Cerebellar nuclear complex (tissue), 1 donor: ENCODE results near the gene ZNF468.
"Not testable (repeated sequence)": the region's sequence is repeated elsewhere in the genome, so short reads cannot be mapped to it uniquely, and the experiment has no call there.

ENCODE experiments used
- DNase-seq, 2 experiments: peaks; one replicate each; lab custom pipeline; 2025; lab: John Stamatoyannopoulos, UW

Gene ZNF468

GRCh38 chr19:52825765-52826164 lies 31.7 kb downstream of the ZNF468 start:
- no peak for DNase-seq

GRCh38 chr19:52823676-52824075 lies 33.7 kb downstream of the ZNF468 start:
- DNase-seq = peak; percentile 57 to 76

GRCh38 chr19:52821204-52821960 lies 36.0 kb downstream of the ZNF468 start, which contains the start of gene ZNF28:
ZNF28 (minus strand) TSS chr19:52821633; CDS start chr19:52817958, 3,675 bp downstream.
- peak in 1 of 2 experiments; percentile 41 for DNase-seq

DNA sequence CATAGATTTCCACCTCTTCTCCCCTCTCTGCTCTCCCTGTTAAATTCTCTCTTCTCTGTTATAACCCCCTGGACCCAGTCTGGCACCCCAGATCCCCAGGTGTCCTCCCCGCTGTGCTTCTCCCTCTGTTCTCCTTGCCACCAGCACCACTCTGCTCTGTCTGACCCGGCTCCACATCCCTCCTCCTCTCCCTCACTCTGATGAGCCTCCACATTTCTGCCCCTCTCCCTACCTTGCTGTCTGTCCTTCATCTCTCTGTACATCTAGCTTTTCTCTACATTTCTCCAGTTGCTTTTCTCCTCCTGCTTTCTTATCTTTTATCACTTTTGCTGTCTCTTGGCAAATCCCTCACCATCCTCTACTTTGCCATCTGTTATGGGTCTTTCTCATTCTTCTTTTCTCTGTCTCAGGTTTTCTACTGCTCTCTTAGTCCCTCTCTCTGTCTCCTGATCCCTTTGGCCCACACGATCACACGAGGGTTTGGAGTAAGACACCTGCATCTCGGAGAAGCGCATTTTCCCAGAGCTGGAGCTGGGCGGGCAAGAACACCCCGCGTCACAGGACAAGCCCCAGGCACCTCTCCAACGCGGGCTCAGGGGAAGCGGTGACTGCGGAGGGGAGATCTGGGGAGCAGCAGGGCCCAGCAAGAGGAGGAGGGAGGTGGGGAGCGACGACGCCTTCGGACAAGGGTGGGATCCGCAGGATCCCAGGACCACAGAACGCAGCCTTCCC lies 36.8 kb downstream of the ZNF468 start:
- not testable (repeated sequence) for DNase-seq

DNA sequence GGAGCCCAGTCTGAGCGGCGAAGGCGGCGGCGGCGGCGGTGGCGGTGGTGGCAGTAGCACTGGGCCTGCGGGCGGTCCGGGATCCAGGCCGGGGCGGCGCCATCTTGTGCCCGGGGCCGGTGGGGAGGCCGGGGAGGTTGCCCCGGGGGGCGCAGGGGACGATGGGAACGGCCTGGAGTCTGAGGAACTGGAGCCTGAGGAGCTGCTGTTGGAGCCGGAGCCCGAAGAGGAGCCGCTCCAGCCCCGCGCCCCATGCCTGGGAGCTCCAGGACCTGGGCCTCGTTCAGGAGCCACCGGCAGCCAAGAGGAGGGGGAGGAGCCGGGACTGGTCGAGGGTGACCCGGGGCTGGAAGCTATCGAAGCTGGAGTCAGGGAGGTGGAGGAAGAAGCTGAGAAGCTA lies 47.6 kb downstream of the ZNF468 start:
- no peak for DNase-seq

DNA sequence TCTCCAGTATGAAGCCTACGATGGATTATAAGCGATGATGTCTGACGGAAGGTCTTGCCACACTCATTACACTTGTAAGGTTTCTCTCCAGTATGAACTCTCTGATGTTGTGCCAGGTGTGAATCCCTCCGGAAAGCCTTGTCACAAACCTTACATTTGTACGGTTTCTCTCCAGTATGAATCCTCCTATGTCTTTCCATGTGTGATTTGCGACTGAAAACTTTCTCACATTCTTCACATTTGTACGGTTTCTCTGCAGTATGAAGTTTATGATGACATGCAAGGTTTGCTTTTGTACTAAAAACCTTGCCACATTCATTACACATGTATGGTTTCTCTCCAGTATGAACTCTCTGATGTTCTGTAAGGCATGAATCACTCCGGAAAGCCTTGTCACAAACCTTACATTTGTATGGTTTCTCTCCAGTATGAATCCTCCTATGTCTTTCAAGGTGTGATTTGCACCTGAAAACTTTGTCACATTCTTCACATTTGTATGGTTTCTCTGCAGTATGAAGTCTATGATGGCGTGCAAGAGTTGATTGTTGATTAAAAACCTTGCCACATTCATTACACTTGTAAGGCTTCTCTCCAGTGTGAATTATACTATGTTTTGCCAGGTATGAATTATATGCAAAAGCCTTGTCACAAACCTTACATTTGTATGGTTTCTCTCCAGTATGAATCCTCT lies 57.3 kb downstream of the ZNF468 start:
- DNase-seq = not testable (repeated sequence)

DNA sequence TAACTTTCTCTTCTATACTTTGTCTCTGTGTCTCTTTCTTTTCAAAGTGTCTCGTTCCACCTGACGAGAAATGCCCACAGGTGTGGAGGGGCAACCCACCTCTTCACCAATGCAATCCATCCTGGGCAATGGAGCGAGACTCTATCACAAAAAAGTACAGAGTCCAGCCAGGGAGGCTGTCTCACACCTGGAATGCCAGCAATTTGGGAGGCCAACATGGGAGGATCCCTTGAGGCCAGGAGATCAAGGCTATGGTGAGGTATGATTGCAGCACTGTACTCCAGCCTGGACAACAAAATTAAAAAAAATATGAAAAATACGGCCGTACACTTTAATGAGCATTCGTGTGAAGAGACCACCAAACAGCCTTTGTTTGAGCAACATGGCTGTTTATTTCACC lies 68.0 kb downstream of the ZNF468 start:
- no peak for DNase-seq
